PC-3 (cell line): ENCODE measurements around the gene ACE2.

Source experiments
- EZH2 ChIP-seq: fragments of 300-600 bp; sonication (generic); IDR thresholded peaks from one replicate; pipeline ENCODE4 v1.6.1; 2017; ENCODE audit warnings: antibody characterized with exemption, mild to moderate bottlenecking, low read length; ENCODE audit not compliant: unreplicated experiment
- TF ChIP-seq, protein P1 (sequence below): fragments of 300-600 bp; sonication (generic); conservative IDR thresholded peaks from 2 replicates; pipeline ENCODE4 v1.5.1; 2017; ENCODE audit warnings: antibody characterized with exemption, low read depth, mild to moderate bottlenecking, low read length

- TF ChIP-seq, protein P1, sequence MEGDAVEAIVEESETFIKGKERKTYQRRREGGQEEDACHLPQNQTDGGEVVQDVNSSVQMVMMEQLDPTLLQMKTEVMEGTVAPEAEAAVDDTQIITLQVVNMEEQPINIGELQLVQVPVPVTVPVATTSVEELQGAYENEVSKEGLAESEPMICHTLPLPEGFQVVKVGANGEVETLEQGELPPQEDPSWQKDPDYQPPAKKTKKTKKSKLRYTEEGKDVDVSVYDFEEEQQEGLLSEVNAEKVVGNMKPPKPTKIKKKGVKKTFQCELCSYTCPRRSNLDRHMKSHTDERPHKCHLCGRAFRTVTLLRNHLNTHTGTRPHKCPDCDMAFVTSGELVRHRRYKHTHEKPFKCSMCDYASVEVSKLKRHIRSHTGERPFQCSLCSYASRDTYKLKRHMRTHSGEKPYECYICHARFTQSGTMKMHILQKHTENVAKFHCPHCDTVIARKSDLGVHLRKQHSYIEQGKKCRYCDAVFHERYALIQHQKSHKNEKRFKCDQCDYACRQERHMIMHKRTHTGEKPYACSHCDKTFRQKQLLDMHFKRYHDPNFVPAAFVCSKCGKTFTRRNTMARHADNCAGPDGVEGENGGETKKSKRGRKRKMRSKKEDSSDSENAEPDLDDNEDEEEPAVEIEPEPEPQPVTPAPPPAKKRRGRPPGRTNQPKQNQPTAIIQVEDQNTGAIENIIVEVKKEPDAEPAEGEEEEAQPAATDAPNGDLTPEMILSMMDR = no peak
- no peak for TF ChIP-seq EZH2
Measured at GRCh38 chrX:15631637-15632036, 30.9 kb upstream of the ACE2 start.
